HEK293 (cell line): ENCODE data around the gene DRC1.

Experiments used
- CTCF ChIA-PET: fragments of 350-600 bp; formaldehyde crosslinking; extraction: SDS; loops from one replicate; lab custom pipeline; 2021; ENCODE audit warnings: antibody characterized with exemption; lab: Yijun Ruan, JAX
- POLR2A ChIA-PET: fragments of 300-600 bp; formaldehyde crosslinking; extraction: SDS; loops from one replicate; lab custom pipeline; 2020; ENCODE audit warnings: antibody characterized with exemption, inconsistent platforms; lab: Yijun Ruan, JAX
- H3K27ac ChIP-seq: fragments of 200-500 bp; sonication (Bioruptor generic); 2 replicates; pipeline ENCODE4 v1.5.1; 2014; ENCODE audit warnings: low read depth, low read length, control low read depth, inconsistent platforms; ENCODE audit errors: extremely low read depth
- H3K36me3 ChIP-seq, 2 experiments: fragments of 200-500 bp in 1 of 2; sonication (Bioruptor generic) in 1 of 2; 1 replicate in 1 of 2; 2 replicates in 1 of 2; pipeline ENCODE4 v1.5.1; 2014 to 2017; ENCODE audit warnings: inconsistent platforms in 2 of 2, low read length in 2 of 2; ENCODE audit not compliant: control insufficient read depth in 2 of 2, insufficient read depth in 1 of 2
- H3K4me1 ChIP-seq: fragments of 200-500 bp; sonication (Bioruptor generic); 2 replicates; pipeline ENCODE4 v1.5.1; 2014; ENCODE audit warnings: mild to moderate bottlenecking, low read length, inconsistent platforms; ENCODE audit not compliant: control insufficient read depth, insufficient read depth
- H3K4me3 ChIP-seq: 2 replicates; pipeline ENCODE4 v1.5.1; 2011; ENCODE audit warnings: low read depth, mild to moderate bottlenecking, control low read depth, low read length, moderate library complexity
- H3K9me3 ChIP-seq: fragments of 200-500 bp; sonication (Bioruptor generic); 2 replicates; pipeline ENCODE4 v1.5.1; 2014; ENCODE audit warnings: low read depth, low read length, inconsistent platforms; ENCODE audit not compliant: control insufficient read depth, insufficient read depth
- EGR2 ChIP-seq: fragments of 450-650 bp; formaldehyde crosslinking; IDR thresholded peaks from 2 replicates; pipeline ENCODE4 v1.5.1; 2016; ENCODE audit warnings: low read depth, missing biosample characterization, missing genetic modification characterization
- KLF1 ChIP-seq: fragments of 450-650 bp; formaldehyde crosslinking; IDR thresholded peaks from 2 replicates; pipeline ENCODE4 v1.5.1; 2016; ENCODE audit warnings: missing biosample characterization, missing genetic modification characterization
- OVOL3 ChIP-seq: fragments of 450-650 bp; formaldehyde crosslinking; IDR thresholded peaks from 2 replicates; pipeline ENCODE4 v1.5.1; 2016; ENCODE audit warnings: missing biosample characterization, missing genetic modification characterization
- ZBTB20 ChIP-seq: fragments of 450-650 bp; formaldehyde crosslinking; IDR thresholded peaks from 2 replicates; pipeline ENCODE4 v1.5.1; 2016; ENCODE audit warnings: missing biosample characterization, missing genetic modification characterization
- ZBTB21 ChIP-seq: fragments of 450-650 bp; formaldehyde crosslinking; IDR thresholded peaks from 2 replicates; pipeline ENCODE4 v1.5.1; 2017; ENCODE audit warnings: missing biosample characterization, missing genetic modification characterization
- ZFHX2 ChIP-seq: fragments of 450-650 bp; formaldehyde crosslinking; conservative IDR thresholded peaks from 2 replicates; pipeline ENCODE4 v1.5.1; 2016; ENCODE audit warnings: missing biosample characterization, missing genetic modification characterization
- ZFP3 ChIP-seq: fragments of 450-650 bp; formaldehyde crosslinking; IDR thresholded peaks from 2 replicates; pipeline ENCODE4 v1.5.1; 2016; ENCODE audit warnings: low read depth, missing biosample characterization, missing genetic modification characterization
- ZFP69B ChIP-seq: fragments of 450-650 bp; formaldehyde crosslinking; IDR thresholded peaks from 2 replicates; pipeline ENCODE4 v1.5.1; 2016; ENCODE audit warnings: missing biosample characterization, missing genetic modification characterization
- ZNF121 ChIP-seq: fragments of 450-650 bp; formaldehyde crosslinking; IDR thresholded peaks from 2 replicates; pipeline ENCODE4 v1.5.1; 2016; ENCODE audit warnings: missing biosample characterization, missing genetic modification characterization
- ZNF155 ChIP-seq: fragments of 450-650 bp; formaldehyde crosslinking; IDR thresholded peaks from 2 replicates; pipeline ENCODE4 v1.5.1; 2016; ENCODE audit warnings: missing biosample characterization, missing genetic modification characterization
- ZNF19 ChIP-seq: fragments of 450-650 bp; formaldehyde crosslinking; IDR thresholded peaks from 2 replicates; pipeline ENCODE4; 2016; ENCODE audit warnings: missing biosample characterization, missing genetic modification characterization, low read depth
- ZNF423 ChIP-seq: fragments of 450-650 bp; formaldehyde crosslinking; IDR thresholded peaks from 2 replicates; pipeline ENCODE4 v1.5.1; 2016; ENCODE audit warnings: missing biosample characterization, missing genetic modification characterization
- ZNF544 ChIP-seq: fragments of 450-650 bp; formaldehyde crosslinking; IDR thresholded peaks from 2 replicates; pipeline ENCODE4 v1.5.0; 2017; ENCODE audit warnings: missing biosample characterization, missing genetic modification characterization
- ZNF624 ChIP-seq: fragments of 450-650 bp; formaldehyde crosslinking; IDR thresholded peaks from 2 replicates; pipeline ENCODE4 v1.5.1; 2017; ENCODE audit warnings: missing biosample characterization, missing genetic modification characterization
- ZNF645 ChIP-seq: fragments of 450-650 bp; formaldehyde crosslinking; IDR thresholded peaks from 2 replicates; pipeline ENCODE4; 2016; ENCODE audit warnings: missing biosample characterization, missing genetic modification characterization
- ZNF670 ChIP-seq: fragments of 450-650 bp; formaldehyde crosslinking; IDR thresholded peaks from 2 replicates; pipeline ENCODE4 v1.5.1; 2016; ENCODE audit warnings: missing biosample characterization, missing genetic modification characterization, low read depth
- ZNF837 ChIP-seq: fragments of 450-650 bp; formaldehyde crosslinking; IDR thresholded peaks from 2 replicates; pipeline ENCODE4 v1.5.1; 2016; ENCODE audit warnings: missing biosample characterization, missing genetic modification characterization
- ZSCAN16 ChIP-seq: fragments of 450-650 bp; formaldehyde crosslinking; IDR thresholded peaks from 2 replicates; pipeline ENCODE4 v1.5.1; 2016; ENCODE audit warnings: missing biosample characterization, missing genetic modification characterization
- ZSCAN5A ChIP-seq: fragments of 450-650 bp; formaldehyde crosslinking; IDR thresholded peaks from 2 replicates; pipeline ENCODE4 v1.5.1; 2016; ENCODE audit warnings: missing biosample characterization, missing genetic modification characterization
- TF ChIP-seq, protein P1 (sequence below): fragments of 450-650 bp; formaldehyde crosslinking; IDR thresholded peaks from 2 replicates; pipeline ENCODE4 v1.5.1; 2016; ENCODE audit warnings: missing biosample characterization, missing genetic modification characterization, low read depth

The DRC1 gene

GRCh38 chr2:26492749-26493515 is 91.2 kb downstream of the DRC1 start:
- Histone ChIP-seq H3K27ac (no peak overlapping the region), H3K4me3 (no peak overlapping the region), H3K9me3 (no peaks in the 10 kb centered on the region), H3K4me1 (no peaks in the 10 kb centered on the region), H3K36me3 (no peaks in the 10 kb centered on the region)
- no peak for TF ChIP-seq ZNF423 (tag by site-specific recombination)
- TF ChIP-seq ZNF645 (tag by site-specific recombination), result no peak
- peak; percentile 76 for TF ChIP-seq ZFP3 (tag by site-specific recombination)
- no peak for TF ChIP-seq ZBTB21 (tag by site-specific recombination)
- peak; percentile 63 for TF ChIP-seq EGR2 (tag by site-specific recombination)
- TF ChIP-seq ZNF155 (tag by site-specific recombination), result no peak
- TF ChIP-seq ZFHX2 (tag by site-specific recombination), result peak; percentile 64
- TF ChIP-seq, protein P1, sequence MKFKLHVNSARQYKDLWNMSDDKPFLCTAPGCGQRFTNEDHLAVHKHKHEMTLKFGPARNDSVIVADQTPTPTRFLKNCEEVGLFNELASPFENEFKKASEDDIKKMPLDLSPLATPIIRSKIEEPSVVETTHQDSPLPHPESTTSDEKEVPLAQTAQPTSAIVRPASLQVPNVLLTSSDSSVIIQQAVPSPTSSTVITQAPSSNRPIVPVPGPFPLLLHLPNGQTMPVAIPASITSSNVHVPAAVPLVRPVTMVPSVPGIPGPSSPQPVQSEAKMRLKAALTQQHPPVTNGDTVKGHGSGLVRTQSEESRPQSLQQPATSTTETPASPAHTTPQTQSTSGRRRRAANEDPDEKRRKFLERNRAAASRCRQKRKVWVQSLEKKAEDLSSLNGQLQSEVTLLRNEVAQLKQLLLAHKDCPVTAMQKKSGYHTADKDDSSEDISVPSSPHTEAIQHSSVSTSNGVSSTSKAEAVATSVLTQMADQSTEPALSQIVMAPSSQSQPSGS (tag by site-specific recombination), result no peak
- TF ChIP-seq ZSCAN5A (tag by site-specific recombination), result no peak
- no peak for TF ChIP-seq ZNF544
- TF ChIP-seq ZNF837 (tag by site-specific recombination), result no peak
- TF ChIP-seq ZNF624 (tag by site-specific recombination), result no peak
- TF ChIP-seq ZBTB20 (tag by site-specific recombination), result no peak
- no peak for TF ChIP-seq KLF1 (tag by site-specific recombination)
- ChIA-PET POLR2A (no interaction called here), CTCF (interaction anchor here (1.4 to 1.6 kb wide), 3 partner anchors 10 to 21 kb away, joined by 3 to 13 read pairs (median 5); no protein-coding TSS in a partner anchor)

GRCh38 chr2:26493566-26493965 is 91.8 kb downstream of the DRC1 start:
- no peaks in the 10 kb centered on the region for H3K9me3 ChIP-seq
- H3K4me3 ChIP-seq, result no peak overlapping the region
- ChIA-PET POLR2A (no interaction called here), CTCF (no interaction called here)
- no peaks in the 10 kb centered on the region for H3K4me1 ChIP-seq
- no peak overlapping the region for H3K27ac ChIP-seq
- TF ChIP-seq ZNF670 (tag by site-specific recombination) (no peak), ZNF837 (tag by site-specific recombination) (no peak), ZNF19 (no peak), ZFP69B (no peak), OVOL3 (tag by site-specific recombination) (no peak), ZSCAN16 (tag by site-specific recombination) (no peak), ZNF121 (tag by site-specific recombination) (no peak)
- TF ChIP-seq, all 188 proteins: peak for 0
- no peaks in the 10 kb centered on the region for H3K36me3 ChIP-seq
